NK-92 treated with Interleukin-12 subunit alpha and Interleukin-12 subunit beta, amount 100 ng/mL, for 24 hours (cell line): ENCODE measurements around the gene NLGN1.

Source experiments
- DNase-seq: peaks from one replicate; lab custom pipeline; 2025; lab: John Stamatoyannopoulos, UW

Gene NLGN1

GRCh38 chr3:173639098-173639497 lies 241.6 kb downstream of the NLGN1 start:
- no peak for DNase-seq

DNA sequence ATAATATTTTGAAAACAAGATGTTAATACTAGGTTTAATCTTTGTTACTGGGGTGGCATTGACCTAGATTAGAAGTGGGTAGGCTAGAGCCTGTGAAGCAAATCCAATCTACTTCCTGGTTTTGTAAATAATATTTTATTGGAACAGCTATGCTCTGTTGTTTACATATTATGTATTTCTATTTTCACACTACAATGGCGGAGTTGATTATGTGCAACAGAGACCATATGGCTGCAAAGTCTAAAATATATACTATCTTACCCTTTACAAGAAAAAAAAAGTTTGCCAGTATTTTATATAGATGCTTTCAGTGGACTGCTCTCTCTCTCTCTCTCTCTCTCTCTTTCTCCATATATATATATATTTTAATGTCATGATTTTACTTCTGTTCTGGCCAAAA lies 244.2 kb downstream of the NLGN1 start:
- no peak for DNase-seq

GRCh38 chr3:173644086-173645082 lies 246.8 kb downstream of the NLGN1 start:
- no peak for DNase-seq

GRCh38 chr3:173650596-173650995 lies 253.1 kb downstream of the NLGN1 start:
- no peak for DNase-seq

GRCh38 chr3:173652093-173652492 lies 254.5 kb downstream of the NLGN1 start:
- no peak for DNase-seq

DNA sequence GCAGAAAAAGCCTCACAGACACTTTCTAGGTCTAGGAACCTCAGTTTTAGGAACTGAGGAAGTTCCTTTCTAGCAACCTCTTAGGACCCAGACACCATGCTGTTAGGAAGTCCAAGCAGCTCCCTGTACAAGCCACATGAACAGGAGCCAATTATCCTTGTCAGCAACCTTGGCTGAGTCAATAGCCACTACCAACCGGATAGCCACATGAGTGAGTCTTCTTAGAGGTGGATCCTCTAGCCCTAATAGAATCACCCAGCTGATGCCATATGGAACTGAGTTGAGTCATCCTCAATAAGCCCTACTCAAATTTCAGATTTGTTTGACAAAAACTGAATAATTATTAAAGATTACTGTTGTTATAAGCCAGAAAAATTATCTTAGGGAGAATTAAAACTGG lies 256.2 kb downstream of the NLGN1 start:
- no peak for DNase-seq

GRCh38 chr3:173659972-173660371 lies 262.4 kb downstream of the NLGN1 start:
- DNase-seq: no peak

DNA sequence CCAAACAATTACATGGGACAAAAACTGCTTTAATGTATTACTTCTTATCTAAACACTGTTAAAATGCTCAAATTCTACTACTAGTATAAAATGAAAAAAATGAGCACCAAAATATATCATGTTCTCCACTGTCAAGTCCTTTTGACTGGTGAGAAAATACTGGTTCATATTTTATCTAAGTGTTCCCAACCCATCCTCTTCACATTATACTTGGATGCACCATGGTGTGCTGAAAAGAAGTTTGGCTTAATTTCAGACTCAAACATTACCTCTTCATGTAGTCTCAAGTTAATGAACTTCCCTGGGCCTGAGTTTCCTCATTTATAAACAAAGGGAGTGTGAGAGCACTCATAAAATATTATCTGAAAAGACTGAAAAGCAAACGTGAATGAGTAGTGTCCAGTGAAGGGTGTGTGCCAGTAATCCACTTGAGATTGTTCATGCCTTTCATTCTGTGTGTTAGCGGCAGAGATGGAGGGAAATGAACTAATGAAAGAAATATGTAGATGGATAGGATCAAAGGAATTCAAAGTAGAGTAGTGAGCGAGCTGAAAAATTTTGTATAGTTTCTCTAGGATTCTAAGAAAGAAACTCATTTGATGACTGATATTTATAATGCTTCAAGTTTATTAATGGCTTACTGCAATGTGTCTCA lies 263.2 kb downstream of the NLGN1 start:
- DNase-seq: no peak

- no peak for DNase-seq
These were observed 266.2 kb downstream of the NLGN1 start for GRCh38 chr3:173663696-173664111.

GRCh38 chr3:173676094-173676493 lies 278.6 kb downstream of the NLGN1 start:
- DNase-seq: no peak

DNA sequence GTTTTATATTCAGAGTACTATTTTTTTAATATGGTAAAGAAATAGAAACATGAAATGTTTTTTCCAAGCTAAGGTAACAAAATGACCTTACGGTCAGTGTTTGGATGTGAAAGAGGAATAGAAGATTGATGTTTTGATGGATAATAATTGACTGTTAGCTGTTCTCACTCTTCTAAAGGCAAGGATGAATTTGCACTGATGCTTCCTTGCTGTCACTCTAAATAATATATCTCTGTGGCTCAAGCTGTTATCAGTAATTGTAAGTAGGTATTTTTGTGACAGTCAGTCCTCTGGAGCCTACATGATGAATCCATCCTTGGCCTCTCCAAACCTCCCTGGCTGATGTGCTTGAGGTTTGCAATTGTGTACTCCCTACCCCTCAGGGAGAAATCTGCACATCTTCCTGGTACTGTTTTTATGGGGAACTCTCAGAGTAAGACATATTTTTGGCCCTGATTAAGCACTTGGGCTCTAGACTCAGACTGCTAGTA lies 283.7 kb downstream of the NLGN1 start:
- DNase-seq: no peak

- DNase-seq: no peak
These were observed 287.9 kb downstream of the NLGN1 start for GRCh38 chr3:173685456-173685855.

- no peak for DNase-seq
These were observed 290.8 kb downstream of the NLGN1 start for GRCh38 chr3:173688216-173688842.

- DNase-seq: no peak
These were observed 293.1 kb downstream of the NLGN1 start for GRCh38 chr3:173690542-173691180.

DNA sequence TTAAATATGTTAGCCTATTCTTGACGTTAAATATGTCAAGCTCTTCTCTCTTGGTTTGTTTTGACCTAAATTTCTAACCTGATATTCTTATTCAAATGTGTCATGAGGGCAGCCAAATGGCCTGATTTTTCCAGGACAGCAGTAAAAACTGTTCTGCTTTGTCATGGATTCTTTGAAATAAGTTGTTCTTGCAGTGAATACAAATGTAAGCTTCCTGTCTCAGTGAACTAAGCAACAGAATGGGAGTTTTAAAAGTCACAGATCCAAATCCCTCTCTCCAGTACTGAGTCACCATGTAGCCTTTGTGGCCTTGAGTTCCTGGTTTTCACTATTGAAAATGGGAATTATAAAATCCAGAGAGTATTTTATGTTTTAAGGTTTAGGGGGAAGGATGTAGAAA lies 301.8 kb downstream of the NLGN1 start:
- DNase-seq: no peak

- no peak for DNase-seq
These were observed 302.8 kb downstream of the NLGN1 start for GRCh38 chr3:173700336-173700735.

GRCh38 chr3:173702561-173702960 lies 305.0 kb downstream of the NLGN1 start:
- DNase-seq: no peak

GRCh38 chr3:173703771-173704170 lies 306.2 kb downstream of the NLGN1 start:
- DNase-seq: no peak

GRCh38 chr3:173706630-173707029 lies 309.1 kb downstream of the NLGN1 start:
- no peak for DNase-seq

DNA sequence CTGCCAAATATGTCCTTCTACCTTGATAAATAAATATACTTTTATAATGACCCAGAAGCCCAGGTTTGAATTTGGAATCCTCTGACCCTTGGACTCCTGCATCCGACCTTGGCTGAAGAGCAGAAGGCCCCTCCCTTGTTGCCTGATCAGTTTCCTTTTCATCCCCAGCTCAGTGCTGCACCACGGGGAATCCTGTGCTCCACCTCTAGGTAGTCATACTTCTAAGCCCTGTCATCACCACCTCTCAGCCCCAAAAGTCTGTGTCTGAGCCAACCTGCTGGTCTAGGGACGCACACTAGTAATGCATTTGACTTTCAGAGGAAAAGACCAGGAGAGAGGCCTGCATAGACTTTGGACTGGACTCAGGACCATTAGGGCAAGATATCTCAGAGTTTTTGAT lies 310.6 kb downstream of the NLGN1 start:
- DNase-seq: no peak

- DNase-seq: no peak
These were observed 311.5 kb downstream of the NLGN1 start for GRCh38 chr3:173709026-173709425.

- DNase-seq: no peak
These were observed 314.1 kb downstream of the NLGN1 start for GRCh38 chr3:173711619-173712018.
